ENCODE measurements around the gene PRELP. TPM values are rescaled to one million over a fixed set of nuclear protein-coding genes. Genes with fewer than 3 reads are reported as not detected.

The PRELP gene
- total RNA-seq, 1 experiment from 2014 or later = not detected

DNA sequence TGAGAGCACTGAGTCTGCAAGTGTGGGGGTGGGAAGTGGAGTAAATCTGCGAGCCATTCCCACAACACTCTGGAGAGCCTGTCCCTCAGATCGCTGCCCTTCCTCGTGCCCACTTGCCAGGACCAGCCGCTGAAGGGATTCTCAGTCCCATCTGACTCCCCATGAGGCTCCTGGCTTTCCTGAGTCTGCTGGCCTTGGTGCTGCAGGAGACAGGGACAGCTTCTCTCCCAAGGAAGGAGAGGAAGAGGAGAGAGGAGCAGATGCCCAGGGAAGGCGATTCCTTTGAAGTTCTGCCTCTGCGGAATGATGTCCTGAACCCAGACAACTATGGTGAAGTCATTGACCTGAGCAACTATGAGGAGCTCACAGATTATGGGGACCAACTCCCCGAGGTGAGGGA is 20.2 kb downstream of the PRELP start:
- Mint-ChIP-seq H3K27me3 (ENCODE audit: insufficient read depth, unreplicated experiment) (peaks cover 9% of the 10 kb centered on the region), H3K27ac (ENCODE audit: unreplicated experiment) (no peak overlapping the region), H3K4me1 (ENCODE audit: low read depth, unreplicated experiment) (no peaks in the 10 kb centered on the region), H3K36me3 (ENCODE audit: insufficient read depth, unreplicated experiment) (no peaks in the 10 kb centered on the region), H3K9me3 (ENCODE audit: unreplicated experiment) (no peaks in the 10 kb centered on the region), H3K4me3 (ENCODE audit: unreplicated experiment) (no peak overlapping the region)
- Histone ChIP-seq H3K4me1 (no peaks in the 10 kb centered on the region), H3K36me3 (ENCODE audit: control insufficient read depth, insufficient read depth, low read length) (no peaks in the 10 kb centered on the region), H3K27me3 (replicated peaks; ENCODE audit: control insufficient read depth, insufficient read depth, low read length) (no peaks in the 10 kb centered on the region), H3K9me3 (no peaks in the 10 kb centered on the region), H3K4me3 (ENCODE audit: low read depth, low read length) (no peak overlapping the region)
- no peak for DNase-seq
- CTCF ChIA-PET = no interaction called here
- TF ChIP-seq, protein P1, sequence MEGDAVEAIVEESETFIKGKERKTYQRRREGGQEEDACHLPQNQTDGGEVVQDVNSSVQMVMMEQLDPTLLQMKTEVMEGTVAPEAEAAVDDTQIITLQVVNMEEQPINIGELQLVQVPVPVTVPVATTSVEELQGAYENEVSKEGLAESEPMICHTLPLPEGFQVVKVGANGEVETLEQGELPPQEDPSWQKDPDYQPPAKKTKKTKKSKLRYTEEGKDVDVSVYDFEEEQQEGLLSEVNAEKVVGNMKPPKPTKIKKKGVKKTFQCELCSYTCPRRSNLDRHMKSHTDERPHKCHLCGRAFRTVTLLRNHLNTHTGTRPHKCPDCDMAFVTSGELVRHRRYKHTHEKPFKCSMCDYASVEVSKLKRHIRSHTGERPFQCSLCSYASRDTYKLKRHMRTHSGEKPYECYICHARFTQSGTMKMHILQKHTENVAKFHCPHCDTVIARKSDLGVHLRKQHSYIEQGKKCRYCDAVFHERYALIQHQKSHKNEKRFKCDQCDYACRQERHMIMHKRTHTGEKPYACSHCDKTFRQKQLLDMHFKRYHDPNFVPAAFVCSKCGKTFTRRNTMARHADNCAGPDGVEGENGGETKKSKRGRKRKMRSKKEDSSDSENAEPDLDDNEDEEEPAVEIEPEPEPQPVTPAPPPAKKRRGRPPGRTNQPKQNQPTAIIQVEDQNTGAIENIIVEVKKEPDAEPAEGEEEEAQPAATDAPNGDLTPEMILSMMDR (IDR thresholded peaks at IDR 0.05; ENCODE audit: insufficient read depth in 1 of 2, low read depth in 1 of 2, low read length in 1 of 2, severe bottlenecking in 1 of 2, unreplicated experiment in 1 of 2) = no peak
- BruUV-seq (replicated peaks) = no TSS peak
- intact Hi-C loops (cut with micrococcal nuclease; ENCODE audit: unreplicated experiment) = no loop called here
- POLR2A ChIA-PET = no interaction called here

DNA sequence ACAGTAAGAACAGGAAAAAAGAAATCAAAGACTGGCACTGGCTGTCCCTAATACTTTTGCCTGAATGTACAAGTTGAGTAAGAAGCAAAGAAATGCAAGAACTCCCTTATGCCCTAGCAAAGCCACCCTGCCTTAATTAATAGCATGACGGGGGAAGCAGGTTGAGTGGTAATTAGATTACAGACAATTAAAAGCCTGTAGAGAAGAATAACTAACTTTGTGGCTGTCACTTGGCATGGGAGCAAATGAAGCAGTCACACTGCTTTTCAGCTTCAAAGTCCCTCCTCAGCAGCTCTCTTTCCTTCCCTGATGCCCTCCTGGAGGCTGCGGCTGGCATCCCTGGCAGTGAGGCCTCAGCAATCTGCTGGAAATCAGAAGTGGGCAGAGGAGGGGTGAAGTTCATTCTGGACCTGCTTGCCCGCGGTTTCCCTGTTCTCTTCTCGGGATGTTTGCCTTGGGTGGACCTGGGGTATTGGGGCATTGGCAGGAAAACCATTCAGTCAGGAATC is 21.7 kb downstream of the PRELP start:
- CTCF ChIA-PET = interaction anchor here (0.6 kb wide), 1 partner anchor 112 kb away, joined by 3 read pairs; no protein-coding TSS in a partner anchor
- no peaks in the 10 kb centered on the region for H3K4me1 Mint-ChIP-seq (ENCODE audit: low read depth, unreplicated experiment)
- no peaks in the 10 kb centered on the region for H3K36me3 Mint-ChIP-seq (ENCODE audit: insufficient read depth, unreplicated experiment)
- BruUV-seq (replicated peaks) = no TSS peak
- Histone ChIP-seq H3K4me1 (no peaks in the 10 kb centered on the region), H3K27me3 (replicated peaks; ENCODE audit: control insufficient read depth, insufficient read depth, low read length) (no peaks in the 10 kb centered on the region), H3K36me3 (ENCODE audit: control insufficient read depth, insufficient read depth, low read length) (no peaks in the 10 kb centered on the region), H3K9me3 (no peaks in the 10 kb centered on the region), H3K4me3 (ENCODE audit: low read depth, low read length) (no peak overlapping the region)
- TF ChIP-seq, protein P1 (IDR thresholded peaks at IDR 0.05; ENCODE audit: insufficient read depth in 1 of 2, low read depth in 1 of 2, low read length in 1 of 2, severe bottlenecking in 1 of 2, unreplicated experiment in 1 of 2) = no peak
- no peak overlapping the region for H3K4me3 Mint-ChIP-seq (ENCODE audit: unreplicated experiment)
- DNase-seq = no peak
- intact Hi-C loops (cut with micrococcal nuclease; ENCODE audit: unreplicated experiment) = no loop called here
- peaks cover 2% of the 10 kb centered on the region for H3K27me3 Mint-ChIP-seq (ENCODE audit: insufficient read depth, unreplicated experiment)
- H3K27ac Mint-ChIP-seq (ENCODE audit: unreplicated experiment) = no peak overlapping the region
- H3K9me3 Mint-ChIP-seq (ENCODE audit: unreplicated experiment) = no peaks in the 10 kb centered on the region
- POLR2A ChIA-PET = no interaction called here

DNA sequence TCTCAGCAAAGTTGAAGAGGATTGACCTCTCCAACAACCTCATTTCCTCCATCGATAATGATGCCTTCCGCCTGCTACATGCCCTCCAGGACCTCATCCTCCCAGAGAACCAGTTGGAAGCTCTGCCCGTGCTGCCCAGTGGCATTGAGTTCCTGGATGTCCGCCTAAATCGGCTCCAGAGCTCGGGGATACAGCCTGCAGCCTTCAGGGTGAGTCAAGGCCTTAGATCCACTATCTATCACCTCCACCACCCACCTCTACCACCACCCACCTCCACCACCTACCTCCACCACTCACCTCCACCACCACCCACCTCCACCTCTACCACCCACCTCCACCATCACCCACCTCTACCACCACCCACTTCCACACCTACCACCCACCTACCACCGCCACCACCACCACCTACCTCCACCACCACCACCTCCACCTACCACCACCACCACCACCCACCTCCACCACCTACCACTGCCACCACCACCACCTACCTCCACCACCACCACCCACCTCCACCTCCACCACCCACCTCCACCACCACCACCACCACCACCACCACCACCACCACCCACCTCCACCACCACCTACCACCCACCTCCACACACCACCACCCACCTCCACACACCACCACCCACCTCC is 24.2 kb downstream of the PRELP start:
- DNase-seq = no peak
- Mint-ChIP-seq H3K4me3 (ENCODE audit: unreplicated experiment) (no peak overlapping the region), H3K27ac (ENCODE audit: unreplicated experiment) (no peak overlapping the region), H3K27me3 (ENCODE audit: insufficient read depth, unreplicated experiment) (peaks cover 9% of the 10 kb centered on the region), H3K9me3 (ENCODE audit: unreplicated experiment) (no peaks in the 10 kb centered on the region), H3K4me1 (ENCODE audit: low read depth, unreplicated experiment) (no peaks in the 10 kb centered on the region), H3K36me3 (ENCODE audit: insufficient read depth, unreplicated experiment) (no peaks in the 10 kb centered on the region)
- CTCF ChIA-PET = no interaction called here
- Histone ChIP-seq H3K9me3 (no peaks in the 10 kb centered on the region), H3K4me3 (ENCODE audit: low read depth, low read length) (no peak overlapping the region), H3K4me1 (peaks cover under 1% of the 10 kb centered on the region; the same call in 1 of the 2 replicates), H3K36me3 (ENCODE audit: control insufficient read depth, insufficient read depth, low read length) (no peaks in the 10 kb centered on the region), H3K27me3 (replicated peaks; ENCODE audit: control insufficient read depth, insufficient read depth, low read length) (no peaks in the 10 kb centered on the region)
- intact Hi-C loops (cut with micrococcal nuclease; ENCODE audit: unreplicated experiment) = loop anchor here (5.0 to 10.0 kb wide), 2 partner anchors 95 to 128 kb away; partner anchors contain the start of gene ATP2B4
- POLR2A ChIA-PET = no interaction called here
- TF ChIP-seq, protein P1 (IDR thresholded peaks at IDR 0.05; ENCODE audit: insufficient read depth in 1 of 2, low read depth in 1 of 2, low read length in 1 of 2, severe bottlenecking in 1 of 2, unreplicated experiment in 1 of 2) = no peak
- BruUV-seq (replicated peaks) = no TSS peak
